ENCODE results near the gene CPHXL2. TPM values are rescaled to one million over a fixed set of nuclear protein-coding genes. Genes with fewer than 3 reads are reported as not detected.
A peak's percentile ranks its signal among the peaks of the same experiment; 100 is the strongest.

CPHXL2 gene
- not detected for total RNA-seq
- long read RNA-seq: 0 reads

DNA sequence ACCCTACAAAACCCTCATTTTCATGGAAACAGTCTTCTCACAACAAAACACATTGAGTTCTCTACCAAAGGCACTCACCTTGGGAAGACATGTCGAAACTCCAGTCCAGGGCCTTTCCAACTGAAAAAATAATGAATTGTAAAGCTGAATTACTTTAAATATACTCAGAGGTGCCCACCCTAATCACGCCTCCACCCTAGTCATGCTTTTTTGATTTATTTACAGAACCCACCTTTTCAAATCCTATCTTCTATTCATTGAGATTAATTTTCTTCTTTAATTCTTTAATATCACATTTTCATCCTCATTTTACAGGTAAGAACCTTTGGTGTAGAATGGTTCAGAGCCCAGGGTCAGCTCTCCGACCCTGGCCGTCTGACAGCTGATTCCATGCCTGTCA lies at the start of gene CPHXL2:
CPHXL2 (minus strand) TSS at position 101 of the 400 bp plus-strand sequence; CDS start at position 91, 10 bp downstream.
- intact Hi-C loops (cut with DNase I): no loop called here
- no peak for DNase-seq
- no peak for ATAC-seq (ENCODE audit: poor library complexity)

DNA sequence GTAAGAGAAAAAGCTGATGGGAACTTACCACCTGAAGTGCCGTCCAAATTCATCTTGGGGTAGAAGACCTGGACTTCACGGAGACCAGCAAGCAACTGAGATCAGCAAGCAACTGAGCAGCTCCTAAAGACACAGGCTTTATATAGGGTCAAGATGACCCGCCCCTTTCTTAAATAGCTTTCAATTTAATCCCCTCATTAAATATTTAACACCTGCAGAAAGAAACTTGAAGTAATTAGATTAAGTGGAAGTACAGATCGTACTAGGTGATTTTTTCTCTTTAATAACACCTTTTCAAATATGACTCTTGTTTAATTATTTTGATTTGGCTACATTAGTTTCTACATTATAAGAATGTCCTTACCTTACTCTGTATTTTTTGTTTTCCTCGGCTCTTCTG lies 49.6 kb upstream of the CPHXL2 start, which contains the start of gene CPHXL:
CPHXL (minus strand) TSS at position 101 of the 400 bp plus-strand sequence; CDS start at position 53, 48 bp downstream.
- no peak for ATAC-seq (ENCODE audit: poor library complexity)
- intact Hi-C loops (cut with DNase I): no loop called here
- no peak for DNase-seq

DNA sequence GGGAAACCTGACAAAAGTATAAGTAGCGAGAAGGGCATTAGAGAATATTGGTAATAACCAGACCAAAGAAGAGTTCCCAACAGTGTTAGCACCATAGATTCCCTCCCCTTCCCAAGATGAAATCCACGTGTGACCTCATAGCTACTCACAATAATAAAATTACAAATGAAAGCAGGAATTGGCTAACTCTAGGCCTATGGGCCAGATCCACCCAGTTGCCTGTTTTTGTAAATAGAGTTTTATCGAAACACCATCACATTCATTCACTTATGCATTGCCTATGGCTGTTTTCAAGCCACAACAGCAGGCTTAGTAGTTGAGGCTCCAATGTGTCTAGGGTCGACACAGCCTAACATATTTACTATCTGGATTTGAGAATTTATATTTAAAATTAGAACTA lies 41.6 kb upstream of the CPHXL2 start:
- ATAC-seq (ENCODE audit: poor library complexity): no peak
- intact Hi-C loops (cut with DNase I): no loop called here
- no peak for DNase-seq

DNA sequence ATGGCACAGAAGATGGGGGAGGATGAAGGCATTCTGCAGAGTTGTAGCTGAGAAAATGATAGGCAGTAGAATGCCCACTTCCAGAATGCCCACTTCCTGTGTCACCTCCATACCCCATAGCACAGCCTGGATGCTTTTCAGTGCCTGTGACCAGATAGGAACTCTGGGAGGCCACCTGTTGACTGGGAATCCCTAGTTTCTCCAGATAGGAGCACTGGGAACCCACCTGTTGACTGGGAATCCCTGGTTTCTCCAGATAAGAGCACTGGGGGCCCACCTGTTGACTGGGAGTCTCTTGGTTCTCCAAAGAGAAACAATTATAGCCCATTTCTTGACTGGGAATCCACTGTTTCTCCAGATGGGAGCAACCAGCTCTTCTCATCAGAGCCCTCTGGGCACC lies 37.9 kb upstream of the CPHXL2 start:
- DNase-seq (no peak), ATAC-seq (ENCODE audit: poor library complexity) (no peak)
- intact Hi-C loops (cut with DNase I): no loop called here

DNA sequence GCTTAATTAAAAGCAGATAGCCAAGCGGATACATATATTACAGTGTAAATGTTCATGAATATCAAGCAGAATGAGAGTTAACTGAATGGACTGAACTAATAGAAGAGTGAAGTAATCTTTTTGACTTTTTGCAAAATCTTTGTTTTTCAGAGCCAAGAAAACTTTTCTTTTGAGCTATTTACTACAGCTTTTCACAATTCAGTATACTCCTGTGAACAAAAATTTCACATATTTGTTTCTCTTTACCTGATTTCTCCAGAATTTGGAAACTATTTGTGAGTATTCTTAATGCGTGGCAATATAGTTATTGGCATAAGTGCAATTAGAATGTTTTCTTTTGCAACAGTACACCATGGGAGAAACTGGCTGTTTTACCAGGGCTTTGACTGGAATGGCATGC lies 33.5 kb upstream of the CPHXL2 start:
- no peak for ATAC-seq (ENCODE audit: poor library complexity)
- intact Hi-C loops (cut with DNase I): no loop called here
- no peak for DNase-seq

DNA sequence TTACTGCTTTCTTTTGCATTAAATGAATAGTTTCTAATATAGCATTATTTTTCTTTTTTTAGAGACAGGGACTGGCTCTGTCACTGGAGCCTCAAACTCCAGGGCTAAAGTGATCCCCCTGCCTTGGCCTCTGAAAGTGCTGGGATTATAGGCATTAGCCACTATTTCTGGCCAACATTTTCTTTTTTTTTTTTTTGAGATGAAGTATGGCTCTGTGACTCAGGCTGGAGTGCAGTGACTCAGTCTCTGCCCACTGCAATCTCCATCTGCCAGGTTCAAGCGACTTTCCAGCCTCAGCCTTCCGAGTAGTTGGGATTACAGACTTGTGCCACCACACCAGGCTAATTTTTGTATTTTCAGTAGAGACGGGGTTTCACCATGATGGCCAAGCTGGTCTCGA lies 26.5 kb upstream of the CPHXL2 start:
- DNase-seq (no peak), ATAC-seq (ENCODE audit: poor library complexity) (no peak)
- intact Hi-C loops (cut with DNase I): no loop called here

DNA sequence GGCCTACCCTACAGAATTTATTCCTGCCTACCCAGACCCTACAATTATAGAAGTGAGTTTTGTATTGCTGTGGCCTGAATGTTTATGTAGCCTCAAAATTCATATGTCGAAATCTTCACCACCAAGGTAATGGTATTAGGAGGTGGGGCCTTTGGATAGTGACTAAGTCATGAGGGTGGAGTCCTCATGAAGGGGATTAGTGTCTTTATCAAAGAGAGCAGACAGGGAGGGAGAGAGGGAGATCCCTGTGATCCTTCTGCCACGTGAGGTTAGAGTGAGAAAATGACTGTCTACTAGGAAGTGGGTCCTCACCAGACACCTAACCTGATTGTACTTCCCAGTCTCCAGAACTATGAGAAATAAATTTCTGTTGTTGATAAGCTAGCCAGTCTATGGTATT lies 25.4 kb upstream of the CPHXL2 start:
- ATAC-seq (ENCODE audit: poor library complexity): no peak
- intact Hi-C loops (cut with DNase I): no loop called here
- no peak for DNase-seq

DNA sequence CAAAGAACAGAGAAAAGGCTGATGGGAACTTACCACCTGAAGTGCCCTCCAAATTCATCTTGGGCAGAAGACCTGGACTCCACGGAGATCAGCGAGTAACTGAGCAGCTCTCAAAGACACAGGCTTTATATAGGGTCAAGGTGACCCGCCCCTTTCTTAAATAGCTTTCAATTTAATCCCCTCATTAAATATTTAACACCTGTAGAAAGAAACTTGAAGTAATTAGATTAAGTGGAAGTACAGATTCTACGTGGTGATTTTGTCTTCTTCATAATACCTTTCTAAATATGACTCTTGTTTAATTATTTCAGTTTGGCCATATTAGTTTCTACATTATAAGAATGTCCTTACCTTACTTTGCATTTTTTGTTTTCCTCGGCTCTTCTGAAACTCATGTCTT lies 24.6 kb upstream of the CPHXL2 start, which contains the start of gene DUXB:
DUXB (minus strand) TSS at position 101 of the 400 bp plus-strand sequence; CDS start at position 58, 43 bp downstream.
- ATAC-seq (ENCODE audit: poor library complexity): no peak
- DNase-seq: no peak
- intact Hi-C loops (cut with DNase I): no loop called here

DNA sequence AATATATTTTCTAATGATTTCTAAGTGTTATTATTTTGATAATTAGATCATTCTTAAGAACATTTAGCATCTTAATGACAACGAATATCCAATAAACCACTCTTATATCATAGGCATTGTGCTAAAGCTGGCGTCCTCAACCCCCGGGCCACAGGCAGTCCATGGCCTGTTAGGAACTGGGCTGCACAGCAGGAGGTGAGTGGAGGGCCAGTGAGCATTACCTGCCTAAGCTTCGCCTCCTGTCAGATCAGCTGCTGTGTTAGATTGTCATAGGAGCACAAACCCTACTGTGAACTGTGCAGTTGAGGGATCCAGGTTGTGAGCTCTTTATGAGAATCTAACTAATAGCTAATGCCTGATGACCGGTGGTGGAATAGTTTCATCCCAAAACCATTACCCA lies 20.8 kb upstream of the CPHXL2 start:
- intact Hi-C loops (cut with DNase I): no loop called here
- no peak for ATAC-seq (ENCODE audit: poor library complexity)
- DNase-seq: no peak

DNA sequence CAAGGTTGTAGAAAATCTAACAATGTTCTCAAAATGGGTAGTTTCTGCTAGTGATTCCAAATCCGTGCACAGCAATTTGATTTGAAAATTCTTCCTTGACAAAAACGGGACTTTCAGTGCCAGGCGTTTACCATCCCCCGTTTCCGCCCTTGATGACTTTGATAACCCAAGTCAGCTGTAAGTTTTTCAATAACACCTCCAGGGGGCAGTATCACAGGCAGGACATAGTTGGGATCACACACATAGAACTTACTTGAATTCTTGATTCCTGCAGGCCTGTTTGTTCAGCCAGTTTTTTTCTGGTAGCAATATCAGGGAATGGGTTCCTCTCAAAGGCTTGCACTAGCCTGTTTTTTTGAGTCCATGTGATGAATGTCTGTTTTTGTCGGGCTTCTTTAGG lies 18.9 kb upstream of the CPHXL2 start:
- intact Hi-C loops (cut with DNase I): no loop called here
- ATAC-seq (ENCODE audit: poor library complexity): no peak
- DNase-seq: no peak

DNA sequence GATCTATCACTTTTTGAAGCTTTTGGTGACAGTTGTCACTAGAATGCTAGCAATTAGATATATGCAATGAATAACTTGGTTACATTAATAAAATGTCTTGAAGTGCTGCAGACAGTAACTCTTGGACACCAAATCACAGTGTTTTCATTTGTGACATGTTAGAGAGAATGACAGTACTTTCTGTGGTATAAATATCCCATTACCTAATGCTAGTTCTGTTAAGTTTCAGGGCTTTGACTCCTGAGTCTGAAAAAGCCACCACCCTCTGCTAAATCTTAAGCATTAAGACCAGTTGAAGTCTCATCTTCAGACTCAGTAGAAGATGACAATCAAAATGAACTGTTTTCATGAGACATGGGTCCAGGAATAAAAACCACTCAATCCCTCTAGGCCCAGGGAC lies 10.6 kb upstream of the CPHXL2 start:
- ATAC-seq (ENCODE audit: poor library complexity) (peak; percentile 34), DNase-seq (no peak)
- intact Hi-C loops (cut with DNase I): no loop called here

DNA sequence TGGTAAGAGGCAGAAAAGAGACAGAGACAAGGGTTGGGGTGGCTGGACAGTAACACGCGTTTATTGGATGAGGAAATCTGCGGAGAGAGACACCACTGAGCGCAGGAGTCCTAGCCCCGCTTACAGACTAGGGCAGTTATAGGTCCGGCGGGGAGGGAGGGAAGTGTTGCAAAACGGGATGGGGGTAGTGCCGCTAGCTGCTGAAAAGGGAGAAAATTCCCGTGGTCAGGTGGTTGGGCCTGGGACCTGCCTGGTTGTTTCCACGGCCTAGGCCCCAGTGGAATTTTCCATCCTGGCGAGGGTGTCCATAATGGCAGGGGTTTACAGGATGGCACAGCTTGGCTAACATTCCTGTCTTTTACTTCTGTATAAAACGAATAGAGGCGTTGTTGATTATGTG lies 5.5 kb upstream of the CPHXL2 start:
- DNase-seq (no peak), ATAC-seq (ENCODE audit: poor library complexity) (no peak)
- intact Hi-C loops (cut with DNase I): no loop called here

DNA sequence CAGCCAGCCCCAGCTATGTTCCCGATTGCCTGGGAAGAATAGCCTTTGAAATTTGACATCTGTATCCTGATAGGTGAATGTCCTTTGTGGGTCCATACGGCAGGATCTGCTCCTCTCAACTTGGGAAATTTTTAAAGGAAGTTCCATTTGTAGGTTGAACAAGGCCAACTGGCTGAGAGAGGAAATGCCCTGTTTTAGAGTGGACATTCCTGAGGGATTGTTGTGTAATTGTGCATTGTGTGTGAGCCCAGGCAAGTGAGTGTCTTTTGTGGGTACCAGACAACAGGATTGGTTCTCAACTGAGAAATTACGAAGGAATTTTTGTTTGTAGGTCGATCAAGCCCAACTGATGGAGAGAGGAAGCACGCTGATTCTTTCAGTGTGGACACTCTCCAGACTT lies 2.6 kb upstream of the CPHXL2 start:
- ATAC-seq (ENCODE audit: poor library complexity): no peak
- intact Hi-C loops (cut with DNase I): no loop called here

DNA sequence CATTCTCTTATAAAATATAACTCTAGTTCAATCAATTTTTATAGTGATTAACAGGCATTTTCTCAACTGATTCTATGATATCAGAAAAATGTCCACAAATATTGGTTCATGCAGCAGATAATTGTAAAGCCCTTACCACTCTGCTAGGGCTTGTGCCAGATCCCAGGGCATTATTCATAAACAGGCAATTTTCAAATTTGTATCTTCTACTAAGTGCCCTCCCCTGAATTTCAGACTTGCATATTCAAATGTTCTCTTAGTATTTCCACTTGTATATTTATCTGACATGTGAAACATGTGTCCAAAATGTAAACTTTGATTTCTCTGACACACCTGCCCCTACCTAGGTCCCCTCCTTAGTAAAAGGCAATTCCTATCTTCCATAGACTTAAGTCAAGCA lies 9.3 kb downstream of the CPHXL2 start:
- intact Hi-C loops (cut with DNase I): no loop called here
- ATAC-seq (ENCODE audit: poor library complexity) (no peak), DNase-seq (no peak)

More for the DNA sequence above, 2.6 kb upstream of the CPHXL2 start:
- DNase-seq: no peak

DNA sequence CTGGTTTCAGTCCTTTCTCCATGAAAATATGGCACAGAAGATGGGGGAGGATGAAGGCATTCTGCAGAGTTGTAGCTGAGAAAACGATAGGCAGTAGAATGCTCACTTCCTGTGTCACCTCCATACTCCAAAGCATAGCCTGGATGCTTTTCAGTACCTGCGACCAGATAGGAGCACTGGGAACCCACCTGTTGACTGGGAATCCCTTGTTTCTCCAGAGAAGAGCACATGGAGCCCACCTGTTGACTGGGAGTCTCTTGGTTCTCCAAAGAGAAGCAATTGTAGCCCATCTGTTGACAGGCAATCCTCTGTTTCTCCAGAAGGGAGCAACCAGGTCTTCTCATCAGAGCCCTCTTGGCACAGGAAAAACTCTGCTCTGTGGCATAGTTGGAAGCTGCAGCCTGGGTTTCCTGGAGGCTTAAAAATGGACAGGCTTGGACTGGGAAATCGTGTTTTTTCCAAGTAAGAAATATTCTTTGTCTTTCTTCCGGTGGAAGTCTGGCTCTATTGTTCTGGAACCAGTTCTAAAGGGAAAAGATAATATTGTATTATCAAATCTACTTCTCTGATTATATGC lies 16.0 kb downstream of the CPHXL2 start:
- intact Hi-C loops (cut with DNase I): no loop called here
- peak; percentile 12 for ATAC-seq (ENCODE audit: poor library complexity)
- DNase-seq: no peak

DNA sequence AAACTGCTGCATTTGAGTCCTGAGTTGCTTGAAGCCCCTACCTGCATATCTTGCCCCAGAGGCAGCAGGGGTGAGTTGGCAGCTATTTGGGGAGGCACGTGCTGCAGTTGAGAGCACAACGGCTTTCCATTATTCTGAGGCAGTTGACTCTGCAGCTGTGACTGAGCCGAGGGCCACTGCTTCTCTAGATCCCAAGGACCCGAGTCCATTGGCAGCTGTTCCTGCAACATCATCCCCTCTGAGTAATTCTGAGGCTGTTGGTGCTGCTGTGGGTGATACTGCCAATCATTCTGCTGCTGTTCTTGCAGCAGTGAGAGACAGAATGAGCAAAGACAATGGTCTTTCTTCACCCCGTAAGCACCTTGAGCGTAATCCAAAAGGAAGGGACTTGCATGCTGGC lies 16.5 kb downstream of the CPHXL2 start:
- ATAC-seq (ENCODE audit: poor library complexity) (no peak), DNase-seq (no peak)
- intact Hi-C loops (cut with DNase I): no loop called here

DNA sequence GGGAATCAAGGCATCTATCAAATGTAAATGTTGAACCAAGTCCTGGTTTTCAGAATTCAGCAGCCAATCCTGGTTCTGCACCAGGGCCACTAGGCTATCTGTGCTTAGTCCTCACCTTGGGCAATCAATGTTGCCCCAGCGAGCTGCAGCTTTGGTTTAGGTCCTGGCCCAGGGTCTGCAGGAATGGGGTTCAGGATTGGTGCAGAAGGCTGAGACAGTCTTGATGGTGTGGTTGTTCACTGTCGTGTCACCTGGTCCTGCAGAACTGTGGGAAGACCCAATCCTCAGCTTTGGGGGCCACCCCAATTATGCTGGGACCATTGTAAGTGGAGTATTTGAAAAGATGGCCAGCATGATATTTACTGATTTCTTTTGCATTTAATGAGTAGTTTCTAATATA lies 18.6 kb downstream of the CPHXL2 start:
- DNase-seq (no peak), ATAC-seq (ENCODE audit: poor library complexity) (no peak)
- intact Hi-C loops (cut with DNase I): no loop called here

DNA sequence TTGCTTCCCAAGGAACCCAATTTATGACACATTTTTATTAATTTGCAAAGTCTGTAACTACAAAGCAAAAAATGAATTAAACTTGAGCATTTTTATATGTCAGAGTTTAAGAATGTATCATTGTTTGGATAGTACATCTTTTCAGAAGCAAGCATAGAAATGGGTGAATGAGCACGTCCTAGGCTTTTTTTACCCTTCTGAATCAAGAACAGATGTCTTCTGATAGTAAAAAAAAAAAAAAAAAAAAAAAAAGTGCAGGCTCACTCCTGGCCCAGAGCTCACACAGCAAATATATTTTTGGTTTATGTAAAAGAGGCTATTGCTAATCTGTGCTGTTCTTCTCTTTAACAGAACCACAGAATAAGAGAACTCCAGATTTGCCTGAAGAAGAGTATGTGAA lies 22.9 kb downstream of the CPHXL2 start:
- intact Hi-C loops (cut with DNase I): no loop called here
- ATAC-seq (ENCODE audit: poor library complexity): no peak
- DNase-seq: no peak

DNA sequence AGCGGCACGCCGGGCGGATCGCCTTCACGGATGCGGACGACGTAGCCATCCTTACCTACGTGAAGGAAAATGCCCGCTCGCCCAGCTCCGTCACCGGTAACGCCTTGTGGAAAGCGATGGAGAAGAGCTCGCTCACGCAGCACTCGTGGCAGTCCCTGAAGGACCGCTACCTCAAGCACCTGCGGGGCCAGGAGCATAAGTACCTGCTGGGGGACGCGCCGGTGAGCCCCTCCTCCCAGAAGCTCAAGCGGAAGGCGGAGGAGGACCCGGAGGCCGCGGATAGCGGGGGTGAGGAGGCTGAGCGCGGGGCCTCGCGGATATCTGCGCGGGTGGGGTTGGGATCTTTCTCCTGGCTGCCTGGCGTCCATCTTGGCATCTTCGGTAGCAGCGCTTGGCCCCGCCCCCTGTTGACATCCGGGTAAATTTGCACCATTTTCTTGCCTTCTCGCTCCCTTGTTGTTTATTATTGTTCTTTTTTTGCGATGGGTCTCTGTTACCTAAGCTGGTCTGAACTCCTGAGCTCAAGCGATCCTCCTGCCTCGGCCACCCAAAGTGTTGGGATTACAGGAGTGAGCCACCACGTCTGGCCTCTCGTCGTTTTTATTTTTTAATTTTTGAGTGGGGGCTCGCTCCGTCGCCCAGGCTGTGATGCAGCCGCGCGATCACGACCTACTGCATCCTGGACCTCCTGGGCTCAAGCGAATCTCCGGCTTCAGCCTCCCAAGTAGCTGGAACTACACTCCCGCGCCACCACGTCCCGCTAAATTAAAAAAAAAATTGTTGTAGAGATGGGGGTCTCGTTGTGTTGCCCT lies 28.3 kb downstream of the CPHXL2 start:
- ATAC-seq (ENCODE audit: poor library complexity) (peak; percentile 84), DNase-seq (peak; percentile 92)
- intact Hi-C loops (cut with DNase I): loop anchor here (10.0 kb wide), 1 partner anchor 116 kb away; no protein-coding TSS in a partner anchor

All from Right ventricle myocardium superior (tissue), 1 donor.